ENCODE measurements around the gene FOCAD. TPM values are rescaled to one million over a fixed set of nuclear protein-coding genes. Genes with fewer than 3 reads are reported as not detected.
A peak's percentile ranks its signal among the peaks of the same experiment; 100 is the strongest.

FOCAD gene
- total RNA-seq, 6 experiments from 2014 or later = 6.4 to 18.3 (median 7.8) TPM

GRCh38 chr9:21028466-21028865, 344.4 kb downstream of the FOCAD start:
- H3K27ac ChIP-seq = no peak overlapping the region
- ATAC-seq = no peak
- H3K9me3 ChIP-seq = no peaks in the 10 kb centered on the region
- intact Hi-C loops (cut with DNase I) = no loop called here
- 49% methylated on average over 3 of the region's 3 CpGs for WGBS (ENCODE audit: insufficient coverage, low coverage, low lambda C conversion rate, missing lambda C conversion rate)
- no peaks in the 10 kb centered on the region for H3K27me3 ChIP-seq
- no peak overlapping the region for H3K4me3 ChIP-seq
- no peaks in the 10 kb centered on the region for H3K36me3 ChIP-seq
- TF ChIP-seq, protein P1, sequence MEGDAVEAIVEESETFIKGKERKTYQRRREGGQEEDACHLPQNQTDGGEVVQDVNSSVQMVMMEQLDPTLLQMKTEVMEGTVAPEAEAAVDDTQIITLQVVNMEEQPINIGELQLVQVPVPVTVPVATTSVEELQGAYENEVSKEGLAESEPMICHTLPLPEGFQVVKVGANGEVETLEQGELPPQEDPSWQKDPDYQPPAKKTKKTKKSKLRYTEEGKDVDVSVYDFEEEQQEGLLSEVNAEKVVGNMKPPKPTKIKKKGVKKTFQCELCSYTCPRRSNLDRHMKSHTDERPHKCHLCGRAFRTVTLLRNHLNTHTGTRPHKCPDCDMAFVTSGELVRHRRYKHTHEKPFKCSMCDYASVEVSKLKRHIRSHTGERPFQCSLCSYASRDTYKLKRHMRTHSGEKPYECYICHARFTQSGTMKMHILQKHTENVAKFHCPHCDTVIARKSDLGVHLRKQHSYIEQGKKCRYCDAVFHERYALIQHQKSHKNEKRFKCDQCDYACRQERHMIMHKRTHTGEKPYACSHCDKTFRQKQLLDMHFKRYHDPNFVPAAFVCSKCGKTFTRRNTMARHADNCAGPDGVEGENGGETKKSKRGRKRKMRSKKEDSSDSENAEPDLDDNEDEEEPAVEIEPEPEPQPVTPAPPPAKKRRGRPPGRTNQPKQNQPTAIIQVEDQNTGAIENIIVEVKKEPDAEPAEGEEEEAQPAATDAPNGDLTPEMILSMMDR (IDR thresholded peaks at IDR 0.05) = no peak
- no peak for TF ChIP-seq POLR2A (IDR thresholded peaks at IDR 0.05)
- no peaks in the 10 kb centered on the region for H3K4me1 ChIP-seq
- no peak for DNase-seq

DNA sequence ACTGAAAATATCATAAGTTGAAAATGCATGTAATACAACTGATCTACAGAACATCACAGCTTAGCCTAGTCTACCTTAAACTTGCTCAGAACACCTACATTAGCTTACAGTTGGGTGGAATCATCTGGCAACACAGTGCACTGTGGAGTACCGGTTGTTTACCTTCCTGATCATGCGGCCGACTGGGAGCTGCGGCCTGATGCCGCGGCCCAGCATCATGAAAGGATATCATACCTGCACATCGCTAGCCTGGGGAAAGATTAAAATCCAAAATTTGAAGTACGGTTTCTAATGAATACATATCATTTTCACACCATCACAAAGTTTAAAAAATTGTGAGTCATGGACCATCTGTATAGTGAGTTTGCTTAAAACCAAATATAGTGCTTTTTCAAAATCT, 345.6 kb downstream of the FOCAD start:
- H3K4me1 ChIP-seq = no peaks in the 10 kb centered on the region
- H3K36me3 ChIP-seq = no peaks in the 10 kb centered on the region
- no peaks in the 10 kb centered on the region for H3K9me3 ChIP-seq
- H3K27me3 ChIP-seq = no peaks in the 10 kb centered on the region
- intact Hi-C loops (cut with DNase I) = no loop called here
- no peak overlapping the region for H3K4me3 ChIP-seq
- WGBS (ENCODE audit: insufficient coverage, low coverage, low lambda C conversion rate, missing lambda C conversion rate) = 48% methylated on average over 8 of the region's 8 CpGs
- no peak overlapping the region for H3K27ac ChIP-seq
- no peak for ATAC-seq
- no peak for DNase-seq
- TF ChIP-seq, protein P1 (IDR thresholded peaks at IDR 0.05) = no peak
- TF ChIP-seq POLR2A (IDR thresholded peaks at IDR 0.05) = no peak

GRCh38 chr9:21030389-21031035, 346.5 kb downstream of the FOCAD start:
- H3K27ac ChIP-seq = peak overlapping the region in 1 of 3 donors; percentile 41
- TF ChIP-seq POLR2A (IDR thresholded peaks at IDR 0.05) = no peak
- TF ChIP-seq, protein P1 (IDR thresholded peaks at IDR 0.05) = no peak
- no peak for DNase-seq
- 77% methylated on average over 5 of the region's 5 CpGs for WGBS (ENCODE audit: insufficient coverage, low coverage, low lambda C conversion rate, missing lambda C conversion rate)
- no peaks in the 10 kb centered on the region for H3K4me1 ChIP-seq
- no peaks in the 10 kb centered on the region for H3K36me3 ChIP-seq
- peak overlapping the region in 1 of 3 donors; percentile 48 for H3K4me3 ChIP-seq
- H3K9me3 ChIP-seq = no peaks in the 10 kb centered on the region
- intact Hi-C loops (cut with DNase I) = no loop called here
- H3K27me3 ChIP-seq = no peaks in the 10 kb centered on the region
- peak; percentile 46 to 70 (median 56) for ATAC-seq

DNA sequence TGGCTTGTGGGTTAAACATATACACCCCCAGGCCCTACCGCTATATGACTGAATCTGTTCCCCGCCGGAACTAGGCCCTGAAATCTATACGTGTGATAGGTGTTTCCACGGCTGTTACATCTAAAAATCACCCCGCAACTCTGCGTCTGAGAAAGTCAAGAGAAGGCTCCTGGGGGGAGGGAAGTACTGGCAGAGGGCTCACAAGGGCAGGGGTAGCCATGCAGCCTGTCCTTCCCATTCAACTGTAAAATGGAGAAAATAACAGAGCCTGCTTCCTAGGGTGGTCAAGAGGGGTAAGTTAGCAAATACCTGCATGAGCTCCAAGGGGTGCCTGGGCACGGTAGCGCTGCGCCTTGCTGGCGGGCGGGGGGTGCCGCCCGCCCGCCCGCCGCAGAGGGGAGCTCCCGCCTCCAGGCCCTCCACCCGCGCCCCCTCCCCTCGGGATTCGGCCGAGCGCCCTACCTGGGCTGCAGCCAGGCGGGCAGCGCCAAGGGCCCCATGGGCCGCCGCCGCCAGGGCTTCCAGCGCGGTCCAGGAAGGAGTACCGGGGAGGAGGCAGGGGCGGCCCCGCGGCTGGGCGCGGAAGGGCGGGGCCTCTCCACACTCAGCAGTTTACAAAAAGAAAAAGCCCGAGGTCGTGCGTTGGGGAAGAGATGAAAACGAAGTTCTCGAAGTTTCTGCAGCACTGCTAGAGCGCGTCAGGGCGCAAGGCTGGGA, 347.2 kb downstream of the FOCAD start, which contains the start of gene HACD4:
Gene HACD4 (minus strand): TSS at position 550 of the 717 bp plus-strand sequence. CDS start 50 bp downstream, at position 500.
- DNase-seq (peak; percentile 58 to 69 (median 60)), ATAC-seq (peak; percentile 79 to 87 (median 86))
- TF ChIP-seq, protein P1 (IDR thresholded peaks at IDR 0.05) = no peak
- no peak for TF ChIP-seq POLR2A (IDR thresholded peaks at IDR 0.05)
- 13% methylated on average over 9 of the region's 46 CpGs for WGBS (ENCODE audit: insufficient coverage, low coverage, low lambda C conversion rate, missing lambda C conversion rate)
- intact Hi-C loops (cut with DNase I) = no loop called here
- H3K4me1 ChIP-seq = no peaks in the 10 kb centered on the region
- peak within 1 kb of the TSS; percentile 32 to 48 (median 48) for H3K4me3 ChIP-seq
- no peaks in the 10 kb centered on the region for H3K27me3 ChIP-seq
- no peaks in the 10 kb centered on the region for H3K36me3 ChIP-seq
- H3K27ac ChIP-seq = peak within 1 kb of the TSS; percentile 29 to 41 (median 31)
- H3K9me3 ChIP-seq = no peaks in the 10 kb centered on the region
